GM18520 (cell line): ENCODE data around the gene SNX5.

Experiments
- ATAC-seq: cut with Tn5 transposase; IDR thresholded peaks from one replicate; pipeline ENCODE4 v1.9.1; 2021; ENCODE audit not compliant: unreplicated experiment

Gene SNX5

DNA sequence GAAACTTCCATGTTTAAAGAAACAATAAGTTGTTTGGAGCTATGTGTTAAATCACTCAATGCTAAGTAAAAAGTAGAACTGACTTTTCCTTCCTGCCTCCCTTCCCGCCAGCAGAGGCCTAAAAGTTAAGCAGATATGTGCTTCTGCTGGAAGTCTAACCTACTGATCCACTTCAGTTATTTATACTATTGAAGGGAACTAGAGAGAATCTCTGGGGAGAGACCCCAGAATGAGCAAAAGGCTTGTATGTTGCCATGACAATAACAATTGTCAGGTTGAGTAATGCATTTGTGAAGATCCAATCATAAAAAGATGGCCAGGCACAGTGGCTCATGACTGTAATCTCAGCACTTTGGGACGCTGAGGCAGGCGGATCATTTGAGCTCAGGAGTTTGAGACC is 25.0 kb upstream of the SNX5 start:
- no peak for ATAC-seq

DNA sequence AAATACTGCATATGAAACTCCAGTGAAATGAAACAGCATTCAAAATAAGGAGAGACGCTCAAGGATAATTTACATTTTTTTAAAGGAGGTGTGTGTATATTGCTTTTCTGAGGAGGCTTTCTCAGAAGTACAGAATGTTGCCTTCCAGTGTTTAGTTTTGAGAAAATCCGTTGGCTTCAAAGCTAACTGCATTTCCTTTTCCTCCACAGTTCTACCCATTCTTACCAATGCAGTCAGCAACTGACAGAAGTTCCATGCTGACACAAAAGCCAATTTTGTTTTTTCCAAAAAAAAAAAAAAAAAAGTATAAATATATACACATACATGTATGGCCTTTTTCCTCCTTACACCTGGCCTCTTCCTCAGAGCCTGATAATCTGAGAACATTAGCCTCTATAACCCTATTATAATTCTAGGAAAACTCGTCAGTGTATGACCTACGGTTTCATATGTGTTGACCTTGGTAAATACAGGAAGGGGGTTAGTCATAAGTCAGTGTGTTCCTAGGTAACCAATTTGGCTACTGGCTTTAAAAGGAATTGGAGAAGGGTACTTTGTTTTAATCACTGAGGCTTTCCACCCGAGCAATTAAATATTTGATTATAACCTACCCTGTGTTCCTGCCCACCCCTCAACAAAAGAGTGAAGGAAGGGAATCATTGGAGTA is 24.4 kb upstream of the SNX5 start:
- ATAC-seq, result no peak

DNA sequence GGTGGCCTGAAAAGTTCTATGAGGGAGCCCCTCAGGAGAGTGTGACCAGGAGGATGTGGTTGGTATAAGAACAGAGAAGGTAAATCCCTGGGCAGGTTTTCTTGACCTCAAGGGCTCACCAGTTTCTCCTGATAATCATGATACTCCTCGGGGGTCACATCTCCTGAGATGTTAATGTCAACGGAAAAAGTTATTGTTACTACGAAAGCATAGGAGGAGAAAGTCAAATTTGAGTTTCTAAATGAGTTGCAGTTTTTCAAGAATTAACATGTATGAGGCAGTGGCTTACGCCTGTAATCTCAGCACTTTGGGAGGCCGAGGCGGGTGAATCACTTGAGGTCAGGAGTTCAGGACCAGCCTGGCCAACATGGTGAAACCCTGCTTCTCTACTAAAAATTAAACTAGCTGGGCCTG is 23.6 kb upstream of the SNX5 start:
- peak; percentile 59 for ATAC-seq

DNA sequence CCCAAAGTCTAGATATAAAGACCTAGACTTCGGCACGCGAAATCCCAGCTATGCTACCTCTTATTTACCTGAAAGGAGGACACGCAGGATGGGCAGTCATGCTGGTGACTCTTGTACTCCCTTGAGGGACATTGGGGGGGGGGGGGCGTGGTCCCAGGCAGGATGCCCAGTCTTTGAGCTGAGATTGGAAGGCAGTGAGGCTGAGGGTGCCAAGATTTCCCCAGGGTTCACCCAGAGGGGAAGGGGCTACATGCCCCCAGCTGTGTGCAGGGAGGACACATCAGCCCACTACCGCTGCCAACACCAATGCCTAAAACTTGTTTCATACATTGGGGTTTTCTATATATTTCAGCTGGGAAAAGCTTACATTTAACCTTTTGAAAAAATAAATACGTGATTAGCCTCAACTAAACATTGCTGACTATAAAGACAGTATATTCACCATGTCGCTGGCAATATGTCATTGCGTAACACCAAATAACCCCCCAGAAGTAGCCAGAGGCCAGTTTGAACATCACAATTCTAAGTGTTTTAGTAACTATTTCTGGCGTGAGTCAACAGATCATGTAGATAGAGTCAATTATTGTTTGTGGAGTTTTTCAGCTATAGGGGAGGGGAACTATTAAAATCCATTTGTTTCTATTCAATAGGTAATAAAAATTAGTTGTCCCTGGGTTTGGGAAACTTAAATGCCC is 21.8 kb upstream of the SNX5 start:
- ATAC-seq, result no peak

DNA sequence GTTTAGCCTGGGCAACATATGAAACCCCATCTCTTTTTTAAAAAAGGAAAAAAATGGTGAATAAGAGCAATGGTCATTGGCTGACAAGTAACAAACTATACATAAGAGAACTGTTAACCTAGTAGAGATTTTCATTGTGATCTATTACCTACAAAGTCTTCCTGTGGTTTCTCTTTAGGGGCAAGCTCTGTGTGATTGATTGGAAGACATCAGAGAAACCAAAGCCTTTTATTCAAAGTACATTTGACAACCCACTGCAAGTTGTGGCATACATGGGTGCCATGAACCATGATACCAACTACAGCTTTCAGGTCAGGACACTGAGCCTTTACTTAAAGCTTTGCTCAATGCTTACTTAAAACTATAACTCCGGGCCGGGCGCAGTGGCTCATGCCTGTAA is 19.4 kb upstream of the SNX5 start:
- no peak for ATAC-seq

GRCh38 chr20:17985388-17986018 is 16.9 kb upstream of the SNX5 start:
- no peak for ATAC-seq

GRCh38 chr20:17976305-17976704 is 7.7 kb upstream of the SNX5 start:
- ATAC-seq, result no peak

GRCh38 chr20:17972121-17972520 is 3.5 kb upstream of the SNX5 start:
- no peak for ATAC-seq

GRCh38 chr20:17971300-17972013 is 2.9 kb upstream of the SNX5 start:
- ATAC-seq, result no peak

DNA sequence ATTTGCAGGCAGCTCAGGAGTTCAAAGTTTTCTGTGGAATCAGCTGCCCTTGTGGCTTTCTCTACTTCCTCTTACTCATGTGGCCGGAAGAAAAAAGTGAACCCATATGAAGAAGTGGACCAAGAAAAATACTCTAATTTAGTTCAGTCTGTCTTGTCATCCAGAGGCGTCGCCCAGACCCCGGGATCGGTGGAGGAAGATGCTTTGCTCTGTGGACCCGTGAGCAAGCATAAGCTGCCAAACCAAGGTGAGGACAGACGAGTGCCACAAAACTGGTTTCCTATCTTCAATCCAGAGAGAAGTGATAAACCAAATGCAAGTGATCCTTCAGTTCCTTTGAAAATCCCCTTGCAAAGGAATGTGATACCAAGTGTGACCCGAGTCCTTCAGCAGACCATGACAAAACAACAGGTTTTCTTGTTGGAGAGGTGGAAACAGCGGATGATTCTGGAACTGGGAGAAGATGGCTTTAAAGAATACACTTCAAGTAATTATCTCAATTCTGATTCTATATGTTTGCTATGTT is 1.4 kb upstream of the SNX5 start:
- ATAC-seq, result no peak

- ATAC-seq, result no peak
Observed at GRCh38 chr20:17969278-17969883, 787 bp upstream of the SNX5 start.

DNA sequence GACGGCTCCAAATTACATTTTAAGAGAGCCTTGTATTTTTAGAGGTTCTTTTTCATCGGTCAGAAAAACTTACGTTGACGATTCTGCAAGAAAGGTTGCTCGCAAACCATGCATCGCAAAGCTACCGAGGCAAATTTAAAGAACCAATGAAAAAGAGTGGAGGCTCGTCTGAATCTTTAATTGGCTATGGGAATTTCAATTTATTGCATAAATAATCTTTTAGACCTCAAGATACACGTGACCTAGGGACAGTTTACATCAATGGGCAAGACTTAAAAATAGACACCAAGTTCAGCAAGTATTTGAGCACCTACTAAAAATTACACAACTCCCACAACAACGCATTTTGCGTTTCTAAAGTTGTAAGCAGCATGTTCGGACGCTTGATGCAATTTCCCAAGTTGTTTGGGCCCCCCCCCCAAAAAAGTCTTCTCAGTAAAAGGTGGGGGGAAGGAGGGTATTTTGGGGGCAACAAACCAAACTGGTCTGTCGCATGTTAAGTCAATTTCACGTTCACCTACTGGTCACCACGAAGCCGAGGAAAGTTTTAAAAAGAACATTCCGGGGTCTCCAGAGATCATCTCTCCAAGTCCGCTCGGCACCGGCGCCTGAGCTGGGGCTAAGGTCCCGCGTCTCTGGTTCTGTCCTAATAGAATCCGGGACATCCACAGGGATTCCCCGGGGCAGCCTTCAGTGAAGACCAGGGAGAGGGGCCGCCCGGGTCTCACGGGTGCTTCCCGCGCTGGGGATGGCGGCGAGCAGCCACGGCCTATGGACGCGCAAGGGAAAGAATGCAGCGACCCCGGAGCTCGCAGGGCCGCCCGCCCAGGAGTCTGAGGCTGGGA is 851 bp downstream of the SNX5 start:
- peak; percentile 1 for ATAC-seq

GRCh38 chr20:17966432-17967310 is 1.9 kb downstream of the SNX5 start:
- ATAC-seq, result no peak

DNA sequence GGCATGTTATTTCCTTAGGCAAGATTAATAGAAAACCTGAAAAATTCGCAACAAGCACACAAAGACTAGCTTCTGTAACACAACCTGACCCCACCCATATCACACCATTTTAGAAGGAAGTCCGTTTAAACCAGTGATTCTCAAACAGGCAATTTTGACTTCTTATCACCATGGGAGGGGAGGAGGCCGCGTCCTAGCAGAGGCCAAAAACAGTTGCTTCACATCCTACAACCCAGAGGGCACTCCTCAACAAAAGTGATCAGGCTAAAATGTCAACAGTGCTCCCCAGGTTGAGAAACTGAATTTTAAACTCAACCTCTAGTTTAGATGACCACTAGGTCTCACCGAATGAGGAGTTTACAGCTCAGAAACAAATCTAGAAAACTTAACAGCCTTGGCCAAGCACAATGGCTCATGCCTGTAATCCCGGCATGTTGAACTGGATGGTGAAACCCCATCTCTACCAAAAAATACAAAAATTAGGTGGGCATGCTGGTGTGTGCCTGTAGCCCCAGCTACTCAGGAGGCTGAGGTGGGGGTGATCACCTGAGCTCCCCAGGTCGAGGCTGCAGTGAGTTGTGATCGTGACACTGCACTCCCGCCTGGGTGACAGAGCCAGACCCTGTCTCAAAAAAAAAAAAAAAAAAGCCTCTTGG is 3.4 kb downstream of the SNX5 start:
- no peak for ATAC-seq

GRCh38 chr20:17964632-17965031 is 4.0 kb downstream of the SNX5 start:
- ATAC-seq, result no peak

DNA sequence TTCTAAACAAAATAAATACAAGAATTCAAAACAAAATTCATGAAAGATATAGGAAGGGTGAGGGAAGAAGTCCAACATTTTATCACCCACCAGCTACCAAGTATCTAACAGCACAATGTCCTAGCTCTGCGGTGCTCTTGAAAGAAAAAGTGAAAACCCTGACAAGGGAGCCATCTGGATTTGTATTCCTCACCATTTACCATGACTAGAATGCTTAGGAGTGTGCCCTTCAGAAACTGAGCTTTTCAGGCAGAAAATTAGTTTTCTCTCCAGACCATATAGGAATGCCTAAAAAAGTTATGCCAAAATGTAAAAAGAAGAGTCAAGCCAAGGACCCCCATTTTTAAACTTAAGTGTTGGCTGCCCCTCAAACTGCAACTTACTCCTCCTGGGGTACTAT is 4.5 kb downstream of the SNX5 start:
- no peak for ATAC-seq

DNA sequence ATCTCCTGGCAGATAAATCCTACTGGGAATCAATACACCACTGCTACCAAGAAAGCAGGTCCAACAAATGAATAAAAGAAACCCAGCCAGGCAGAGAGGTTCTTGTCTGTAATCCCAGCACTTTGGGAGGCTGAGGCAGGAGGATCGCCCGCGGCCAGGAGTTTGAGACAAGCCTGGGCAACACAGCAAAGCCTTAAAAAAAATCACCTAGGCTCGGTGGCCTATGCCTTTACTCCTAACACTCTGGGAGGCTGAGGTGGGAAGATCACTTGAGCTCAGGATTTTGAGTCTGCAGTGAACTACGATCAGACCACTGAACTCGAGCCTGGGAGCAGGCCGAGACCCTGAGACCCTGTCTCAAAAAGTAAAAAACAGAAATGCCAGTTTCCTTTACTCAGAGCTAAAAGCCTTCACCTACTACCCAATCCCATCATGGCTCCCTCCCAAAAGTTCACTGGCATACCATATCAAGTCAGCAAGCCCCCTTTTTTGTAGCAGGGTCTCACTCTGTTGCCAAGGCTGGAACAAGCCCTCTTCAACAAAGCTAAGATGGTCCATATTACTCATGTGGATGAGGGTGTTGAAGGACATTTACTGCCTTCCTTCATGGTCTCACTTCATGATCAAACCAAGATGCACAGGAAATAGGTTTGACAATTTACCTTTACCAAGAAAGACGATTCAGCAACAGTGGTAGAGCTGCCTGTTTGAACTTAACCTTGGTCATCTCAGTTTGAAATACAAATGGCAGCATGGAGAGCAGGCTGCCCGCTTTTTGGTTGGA is 5.3 kb downstream of the SNX5 start:
- no peak for ATAC-seq

- ATAC-seq, result no peak
Observed at GRCh38 chr20:17961587-17961940, 7.0 kb downstream of the SNX5 start.
